CD4-positive, alpha-beta T cell treated with Interleukin-2 at 100 ng/mL for 4 hours (primary cell): ENCODE measurements around the gene ADGRL2.

Experiments
- DNase-seq: peaks from one replicate; pipeline ENCODE4 v3.0.0-alpha.2; 2020; ENCODE audit warnings: low spot score

The ADGRL2 gene

DNA sequence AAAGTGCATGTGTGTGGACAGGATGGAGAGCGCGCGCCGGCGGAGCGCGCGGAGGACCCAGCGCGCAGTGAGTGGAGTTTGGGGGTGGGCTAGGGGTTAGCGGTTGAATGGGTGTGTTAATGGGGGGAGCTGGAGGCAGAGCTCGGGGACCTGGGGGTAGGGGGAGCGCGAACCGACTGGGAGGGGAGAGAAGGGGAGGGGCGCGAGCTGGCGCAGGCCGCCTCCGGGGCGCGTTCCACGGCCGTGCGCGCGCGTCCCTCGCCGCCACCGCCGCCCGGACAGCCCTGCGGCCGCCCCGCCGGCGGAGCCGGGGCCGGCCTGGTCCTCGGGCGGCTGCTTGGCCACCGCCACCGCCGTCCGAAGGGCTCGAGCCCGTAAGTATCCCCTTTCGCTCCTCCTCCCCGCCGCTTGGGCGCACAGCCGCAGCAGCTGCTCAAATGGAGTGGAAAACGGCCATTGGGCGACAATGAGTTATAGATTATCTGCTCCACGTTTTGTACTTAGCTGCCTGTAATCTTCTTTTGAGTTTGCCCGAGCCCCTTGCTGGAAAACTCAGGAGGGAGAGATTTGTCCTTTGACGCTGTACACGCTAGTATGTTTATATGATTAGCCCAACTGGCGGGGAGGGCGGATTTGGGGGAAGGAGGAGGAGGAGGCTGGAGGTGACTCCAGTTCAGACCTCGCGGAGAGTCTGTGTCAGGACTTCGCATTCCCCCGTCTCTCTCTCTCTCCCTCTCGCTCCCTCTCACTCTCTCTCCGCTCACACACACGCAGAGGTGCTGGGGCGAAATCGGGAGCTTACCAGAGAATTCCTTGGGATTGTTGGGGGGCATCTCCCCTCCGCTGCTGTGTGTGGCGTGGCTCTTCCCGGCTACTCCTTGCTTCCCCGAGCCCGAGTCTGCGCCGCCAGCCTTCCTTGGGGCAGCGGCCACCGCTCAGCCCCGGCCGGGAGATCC lies at the start of gene ADGRL2:
Gene ADGRL2 (plus strand): TSS at position 240 of the 956 bp plus-strand sequence. CDS start 36,051 bp downstream, outside the sequence.
- no peak for DNase-seq

DNA sequence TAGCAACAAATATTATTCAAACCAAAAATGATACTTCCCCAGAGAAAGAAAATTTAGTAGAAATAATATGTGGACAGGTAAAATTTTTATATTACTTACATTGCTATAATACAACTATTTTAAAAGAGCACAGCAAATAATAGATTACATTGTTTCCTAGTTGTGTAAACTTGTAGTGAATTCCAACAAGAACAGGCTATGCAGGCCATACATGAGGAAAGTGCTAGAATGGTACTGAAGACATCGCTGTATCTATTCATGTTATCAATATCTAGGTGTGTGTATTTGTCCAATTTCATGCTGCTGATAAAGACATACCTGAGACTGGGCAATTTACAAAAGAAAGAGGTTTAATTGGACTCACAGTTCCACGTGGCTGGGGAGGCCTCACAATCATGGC lies 47.9 kb upstream of the ADGRL2 start:
- no peak for DNase-seq

DNA sequence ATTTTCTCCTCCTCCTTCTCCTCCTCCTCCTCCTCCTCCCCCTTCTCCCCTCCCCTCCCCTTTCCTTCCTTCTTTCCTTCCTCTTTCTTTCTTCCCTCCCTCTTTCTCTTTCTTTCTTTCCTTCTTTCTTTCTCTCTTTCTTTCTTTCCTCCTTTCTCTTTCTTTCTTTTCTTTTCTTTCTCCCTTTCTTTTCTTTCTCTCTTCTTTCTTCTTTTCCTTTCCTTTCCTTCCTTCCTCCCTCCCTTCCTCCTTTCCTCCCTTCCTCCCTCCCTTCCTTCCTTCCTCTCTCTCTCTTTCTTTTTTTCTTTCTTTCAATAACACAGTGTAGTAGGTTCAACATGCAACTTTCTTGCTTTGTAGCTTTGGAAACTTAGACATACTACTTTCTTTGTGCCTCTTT lies 46.3 kb upstream of the ADGRL2 start:
- DNase-seq = no peak

DNA sequence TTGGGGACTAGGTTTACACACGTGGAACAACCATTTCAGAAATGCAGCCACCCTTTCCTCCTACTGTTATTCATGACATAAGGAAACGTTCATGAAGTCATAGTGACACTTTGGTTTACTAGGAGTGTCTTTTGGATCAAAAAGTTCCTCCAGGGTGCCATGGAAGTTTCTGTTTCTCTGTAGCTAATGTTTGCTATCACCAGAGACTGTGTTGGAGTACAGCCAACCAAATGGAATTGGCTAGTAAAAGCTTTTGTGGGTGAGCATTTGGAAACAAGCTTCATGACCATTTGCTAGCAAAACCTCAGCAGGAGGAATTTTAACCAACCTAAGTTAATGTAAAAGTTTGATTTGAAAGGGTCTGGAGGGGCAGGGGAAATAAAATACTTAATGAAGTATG lies 43.9 kb upstream of the ADGRL2 start:
- no peak for DNase-seq

DNA sequence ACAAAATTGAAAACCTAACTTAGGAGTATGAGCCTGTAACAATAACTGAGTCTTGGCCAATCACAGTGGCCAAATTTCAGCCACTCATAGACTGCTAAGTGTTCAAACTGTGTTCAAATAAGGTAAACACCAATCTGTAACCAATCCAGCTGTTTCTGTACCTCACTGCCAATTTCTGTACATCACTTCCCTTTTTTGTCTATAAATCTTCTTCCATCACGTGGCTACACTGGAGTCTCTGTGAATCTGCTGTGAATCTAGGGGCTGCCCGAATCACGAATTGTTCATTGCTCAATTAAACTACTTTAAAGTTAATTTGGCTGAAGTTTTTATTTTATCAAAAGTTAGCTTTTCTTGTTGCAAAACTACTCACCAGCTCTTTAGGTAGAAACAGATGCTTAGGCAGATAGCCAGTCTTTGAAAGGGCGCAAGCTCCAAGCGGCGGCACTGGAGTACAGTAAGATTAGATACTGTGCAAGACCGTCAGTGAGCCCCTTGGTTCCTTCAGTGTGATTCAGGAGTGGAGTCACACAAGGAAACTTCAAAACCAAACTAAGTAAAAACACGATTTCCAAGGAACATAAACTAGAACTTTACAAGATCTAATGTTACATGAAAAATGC lies 43.2 kb upstream of the ADGRL2 start:
- no peak for DNase-seq

DNA sequence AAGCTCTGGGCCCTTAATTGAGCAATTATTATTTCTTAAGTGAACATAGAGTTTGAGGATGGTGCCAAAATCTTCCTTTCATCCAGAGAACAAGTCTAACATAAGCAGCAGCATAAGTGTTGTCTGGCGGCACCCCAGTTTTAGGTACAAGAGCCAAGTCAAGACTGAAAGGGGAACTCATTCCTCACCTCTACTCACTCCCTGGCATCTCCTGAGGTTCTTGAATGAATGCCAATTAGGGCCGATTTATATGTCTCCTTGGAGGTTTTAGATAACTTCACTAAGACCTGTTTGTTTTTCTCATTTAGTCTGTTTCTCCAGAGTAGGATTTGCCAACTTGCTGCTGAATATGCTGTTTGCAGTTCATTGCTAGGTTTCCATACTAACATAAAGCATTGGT lies 42.6 kb upstream of the ADGRL2 start:
- DNase-seq = no peak

DNA sequence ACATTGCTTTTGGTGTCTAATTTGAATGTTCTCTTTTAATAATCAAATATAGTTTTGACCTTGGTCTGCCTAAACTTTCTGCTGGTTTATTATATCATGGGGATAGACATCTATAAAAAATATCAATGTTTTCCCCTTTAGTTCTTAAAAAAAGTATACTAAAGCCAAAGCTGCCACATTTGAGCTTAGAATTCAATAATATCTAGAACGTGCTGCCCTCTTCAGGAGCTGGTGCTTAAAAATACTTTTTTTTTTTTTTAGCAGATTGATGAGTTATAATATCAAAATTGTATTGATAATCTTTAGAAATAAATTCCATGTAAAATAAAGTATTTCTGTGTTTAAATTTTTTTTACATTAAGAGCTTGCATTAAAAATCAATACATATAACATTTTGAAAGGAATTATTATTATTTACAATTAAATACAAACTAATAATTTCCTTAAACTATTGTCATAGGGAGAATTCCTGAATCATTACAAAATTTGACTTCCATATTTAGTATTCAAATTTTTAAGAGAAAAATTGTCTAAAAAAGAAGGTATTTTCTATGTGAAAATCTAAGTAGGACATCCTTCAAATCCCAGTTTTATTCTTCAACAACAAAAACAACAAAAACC lies 40.1 kb upstream of the ADGRL2 start:
- no peak for DNase-seq

DNA sequence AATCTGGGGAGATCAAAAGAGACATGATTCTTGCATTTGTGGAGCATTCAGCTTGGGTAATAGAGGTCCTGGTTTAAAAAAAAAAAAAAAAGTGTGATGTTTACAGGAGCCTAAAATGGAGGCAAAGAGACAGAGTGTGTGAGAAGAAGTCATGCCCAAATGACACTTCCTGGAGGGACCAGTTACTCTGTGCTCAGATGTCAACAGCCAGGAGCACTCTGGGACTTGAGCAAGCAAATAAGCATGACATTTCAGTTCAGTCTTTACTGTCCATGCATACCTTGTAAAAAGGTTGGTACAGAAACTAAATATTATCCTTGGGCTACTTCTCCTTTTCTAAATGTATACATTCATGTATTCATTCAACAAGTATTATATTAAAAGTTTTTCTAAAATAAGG lies 25.2 kb upstream of the ADGRL2 start:
- no peak for DNase-seq

DNA sequence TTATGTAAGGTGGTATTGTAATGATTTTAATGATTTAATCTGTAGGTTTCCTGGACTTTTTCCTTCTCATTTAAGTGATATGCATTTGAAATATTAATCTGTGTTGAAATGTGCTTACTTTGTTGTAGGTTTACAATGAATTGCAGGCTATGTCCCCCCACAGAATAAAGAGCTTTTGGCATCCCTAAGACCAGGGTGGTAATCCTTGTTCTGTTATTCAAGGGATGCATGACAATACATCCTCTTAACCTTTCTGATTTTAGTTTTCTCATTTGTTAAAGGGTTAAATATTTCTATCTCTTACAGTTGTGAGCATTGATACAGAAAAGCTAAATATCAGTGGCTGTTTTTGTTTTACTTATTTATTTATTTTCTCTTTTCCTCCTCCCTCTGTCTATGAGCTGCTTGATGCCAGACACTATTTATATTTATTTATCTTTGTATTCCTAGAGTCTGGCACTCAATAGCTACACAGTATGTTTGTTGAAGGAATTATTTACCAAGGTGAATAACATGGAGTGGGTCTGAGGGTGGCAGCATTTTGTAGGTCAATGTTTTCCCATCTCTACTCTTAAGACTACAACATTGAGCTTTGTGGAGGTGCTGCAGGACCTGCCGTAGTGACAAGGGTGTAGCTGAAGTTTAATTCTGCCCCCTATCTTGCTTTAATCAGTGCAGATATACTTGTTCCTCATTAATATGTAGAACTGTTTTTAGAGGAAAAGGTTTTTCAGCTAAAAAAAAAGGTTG lies 19.9 kb upstream of the ADGRL2 start:
- DNase-seq = no peak

DNA sequence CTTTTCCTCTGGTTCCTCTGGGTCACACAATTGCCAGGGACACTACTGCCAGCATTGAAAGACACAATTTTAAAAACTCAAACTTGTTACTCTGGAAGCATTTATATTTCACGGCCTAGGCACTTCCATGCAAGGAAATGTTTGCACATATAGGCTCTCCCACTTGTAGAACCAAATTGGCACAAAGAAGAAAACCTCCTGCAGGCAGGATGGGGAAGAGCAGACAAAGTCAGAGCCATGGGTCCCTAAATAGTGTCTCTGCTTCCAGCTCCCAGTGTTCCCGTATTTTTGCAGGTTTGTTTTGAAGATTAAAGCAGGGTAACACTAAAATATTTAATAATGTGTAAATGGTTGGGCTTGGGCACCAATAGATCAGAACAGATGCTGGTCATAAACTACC lies 19.0 kb upstream of the ADGRL2 start:
- no peak for DNase-seq

DNA sequence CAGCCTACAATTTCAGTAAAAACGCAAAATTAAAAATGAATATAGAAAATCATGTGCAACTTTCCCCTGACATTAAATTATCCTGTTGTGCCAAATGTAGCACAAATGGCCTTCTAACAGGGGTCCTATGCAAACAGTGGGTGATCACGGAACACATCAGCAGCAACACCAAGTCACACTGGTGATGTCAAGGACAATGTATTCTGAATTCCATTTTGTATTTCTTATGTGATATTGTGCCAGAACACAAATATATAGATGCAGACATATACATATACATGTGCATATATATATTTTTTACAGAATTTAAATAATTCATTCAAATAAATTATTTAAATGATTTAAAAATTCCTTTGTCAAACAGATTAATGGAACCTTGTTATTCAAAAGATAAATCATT lies 8.6 kb upstream of the ADGRL2 start:
- DNase-seq = no peak

DNA sequence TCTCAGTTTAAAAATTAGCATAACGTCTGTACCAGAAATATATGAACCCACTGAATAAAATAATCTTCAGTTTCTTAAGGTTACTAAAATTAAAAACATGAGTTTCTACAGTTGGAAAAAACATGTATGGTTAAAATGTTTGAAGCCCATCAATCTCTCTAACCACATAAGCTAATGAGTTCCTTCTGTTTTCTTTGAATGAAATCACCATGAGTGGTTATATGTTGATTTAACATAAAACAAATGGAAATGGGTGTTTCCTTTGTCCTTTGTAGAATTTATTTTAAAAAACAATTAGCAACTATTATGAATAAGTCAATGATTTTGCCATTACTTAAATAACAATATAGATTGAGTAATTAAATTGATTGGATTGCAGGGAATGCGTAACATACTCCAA lies 3.0 kb upstream of the ADGRL2 start:
- DNase-seq = no peak

DNA sequence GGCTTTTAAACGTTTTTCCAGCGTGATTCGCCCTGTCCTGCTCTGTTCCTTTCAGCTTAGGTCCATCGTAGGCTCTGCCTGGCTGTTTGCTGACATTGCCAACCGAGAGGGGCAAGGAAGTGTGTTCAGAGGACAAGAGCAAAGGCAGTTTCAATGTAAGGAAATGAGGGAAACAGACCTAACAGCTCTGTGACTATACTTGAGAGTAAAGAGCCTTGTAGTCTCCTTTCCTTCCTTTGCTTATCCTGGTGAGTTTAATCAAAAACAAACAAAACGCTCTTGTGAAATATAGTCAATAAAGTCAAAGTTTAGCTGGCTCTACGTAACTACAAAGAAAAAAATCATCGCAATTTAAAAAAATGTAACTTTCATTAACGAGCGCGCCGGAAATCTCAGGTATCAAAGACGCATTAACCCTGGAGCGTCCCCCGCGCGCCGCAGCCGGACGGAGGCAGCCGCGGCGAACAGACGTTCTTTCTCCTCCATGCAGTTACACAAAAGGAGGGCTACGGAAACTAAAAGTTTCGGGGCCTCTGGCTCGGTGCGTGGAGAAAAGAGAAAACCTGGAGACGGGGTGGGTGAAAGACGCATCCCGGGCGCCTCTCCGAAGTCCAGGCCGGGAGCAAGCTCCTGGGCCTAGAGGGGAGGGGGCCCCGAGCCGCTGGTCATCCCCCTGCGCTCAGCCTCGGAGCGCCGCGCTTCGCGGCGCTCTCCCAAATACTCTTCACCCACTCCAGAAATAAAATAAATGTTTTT lies 617 bp upstream of the ADGRL2 start:
- DNase-seq = no peak

DNA sequence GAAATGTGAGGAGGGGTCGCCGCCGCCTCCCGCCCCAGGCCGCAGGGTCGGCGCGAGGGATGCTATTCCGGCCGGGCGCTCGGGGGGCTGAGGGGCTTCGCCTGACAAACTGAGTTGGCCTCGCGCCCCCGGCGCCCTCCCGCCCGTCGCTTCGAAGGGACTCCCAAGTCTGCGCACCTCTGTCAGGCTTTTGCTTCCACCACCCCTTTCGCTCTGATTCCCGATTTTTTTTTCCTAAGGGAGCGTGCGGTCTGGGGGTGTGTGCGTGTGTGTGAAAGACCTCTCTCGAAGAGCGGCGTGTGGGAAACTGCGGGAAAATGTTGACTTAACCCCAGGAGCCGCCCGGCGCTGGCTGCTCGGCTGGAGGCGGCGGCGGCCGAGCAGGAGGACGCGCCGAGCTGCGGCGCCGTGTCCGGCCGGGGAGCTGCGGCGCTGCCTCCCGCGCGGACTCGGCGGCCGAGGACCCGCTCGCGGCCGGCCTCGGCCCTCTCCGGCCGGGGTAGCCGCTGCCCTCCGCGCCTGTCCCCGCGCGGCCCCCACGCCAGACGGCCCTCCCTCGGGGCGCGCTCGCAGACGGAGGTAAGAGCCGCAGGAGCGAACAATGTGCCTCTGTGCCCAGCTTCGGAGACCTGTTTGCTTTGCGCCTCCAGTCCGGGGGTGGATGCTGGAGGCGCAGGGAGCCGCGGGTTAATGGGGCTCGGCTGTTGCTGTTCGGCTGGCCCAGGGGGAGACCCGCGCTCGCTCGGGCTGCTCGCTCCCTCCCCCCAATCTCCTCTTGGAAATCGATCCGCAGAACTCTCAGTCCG lies 1.1 kb downstream of the ADGRL2 start:
- no peak for DNase-seq

DNA sequence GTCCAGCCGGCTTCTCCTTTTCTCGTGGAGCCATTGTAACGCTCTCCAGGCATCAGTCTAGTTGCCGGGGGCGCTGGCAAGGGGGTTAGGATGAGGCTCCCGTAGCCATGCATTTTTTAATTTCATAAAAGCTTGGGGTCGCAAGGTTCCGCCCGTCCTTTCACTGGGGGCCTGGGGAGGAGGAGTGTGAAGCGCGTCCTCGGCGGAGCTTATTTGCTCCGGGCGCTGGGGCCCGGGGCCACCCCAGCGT lies 1.6 kb downstream of the ADGRL2 start:
- no peak for DNase-seq

DNA sequence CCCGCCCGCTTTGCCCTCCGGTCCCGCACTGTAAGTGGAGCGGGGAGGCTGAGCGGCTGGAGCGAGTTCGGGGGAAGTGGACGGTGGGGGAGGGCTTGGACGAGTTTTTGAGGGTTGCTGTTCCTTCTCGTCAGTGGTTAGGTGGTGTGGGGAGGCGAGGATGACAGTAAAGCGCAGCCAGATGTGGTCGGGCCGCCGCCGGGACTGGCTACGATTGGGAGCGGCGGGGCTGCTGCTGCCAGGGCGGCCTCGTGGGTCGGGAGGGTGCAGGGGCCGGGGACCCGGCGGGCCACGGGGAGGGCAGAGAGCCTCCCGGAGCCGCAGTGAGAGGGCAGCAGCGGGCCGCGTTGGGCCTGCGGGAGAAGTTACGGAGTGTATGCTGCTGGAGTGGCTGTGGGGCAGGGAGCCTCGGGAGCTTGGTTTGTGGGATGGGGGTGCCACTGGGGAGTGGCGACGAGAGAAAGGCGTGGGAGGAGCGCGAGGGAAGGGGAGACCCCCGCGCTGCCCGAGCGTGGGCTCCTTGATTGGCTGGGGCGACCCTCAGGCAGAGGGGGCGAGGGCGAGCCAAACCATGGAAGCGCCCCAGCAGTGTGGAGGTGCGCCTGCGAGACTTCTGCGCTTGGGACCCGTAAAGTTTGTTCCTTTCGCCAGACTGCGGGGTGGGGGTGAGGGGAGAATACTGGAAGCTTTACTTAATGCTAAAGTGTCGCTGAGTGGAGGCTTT lies 2.1 kb downstream of the ADGRL2 start:
- no peak for DNase-seq

DNA sequence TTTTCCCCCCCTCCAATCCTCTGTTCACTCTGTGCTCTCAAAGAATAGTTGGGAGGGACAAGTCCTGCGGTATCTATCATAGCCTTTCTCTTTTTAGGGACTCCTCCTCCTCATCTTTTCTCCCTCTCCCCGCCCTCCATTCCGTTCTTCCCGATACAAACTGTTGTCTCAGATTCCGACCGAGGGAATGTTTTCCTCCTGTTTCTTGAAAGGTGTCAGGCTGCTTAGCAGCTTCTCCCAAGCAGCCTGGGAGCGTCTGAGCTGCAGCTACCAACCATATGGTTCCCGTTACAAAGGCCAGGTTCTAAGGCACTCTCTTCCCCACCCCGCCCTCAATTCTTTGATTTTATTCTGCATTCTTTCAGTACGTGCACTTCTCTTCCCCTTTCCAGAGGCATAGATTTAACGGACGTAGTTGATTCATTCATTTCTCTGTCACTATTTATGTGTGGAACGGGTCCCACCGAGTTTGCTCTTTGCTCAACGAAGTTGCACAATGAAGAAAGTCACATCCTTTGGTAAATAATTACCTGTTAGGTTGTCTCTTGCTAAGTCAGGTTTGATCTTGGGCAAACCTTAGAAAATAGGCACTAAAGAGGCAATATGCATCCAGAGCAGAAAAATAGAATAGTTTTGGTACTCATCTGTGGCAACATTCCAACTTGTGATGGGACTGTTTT lies 2.8 kb downstream of the ADGRL2 start:
- no peak for DNase-seq

DNA sequence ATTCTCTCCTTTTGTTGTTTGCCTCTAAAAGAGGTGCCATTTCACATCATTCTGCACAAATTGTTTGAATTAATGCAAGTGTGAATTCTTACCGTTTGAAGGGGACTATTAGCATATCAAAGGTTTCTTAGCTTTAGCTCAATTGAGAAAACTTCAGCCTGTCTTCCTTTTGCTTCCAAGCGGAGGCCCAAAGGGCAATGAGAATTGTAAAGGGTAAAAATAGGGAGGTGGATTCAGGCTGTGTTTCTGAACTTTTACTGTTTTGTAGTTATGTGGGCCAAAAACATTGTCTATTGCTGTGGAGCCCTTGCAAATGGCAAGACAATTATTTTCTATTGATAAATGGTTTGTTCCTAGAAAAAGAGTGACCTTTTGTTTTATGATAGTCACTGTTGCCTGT lies 3.6 kb downstream of the ADGRL2 start:
- no peak for DNase-seq

DNA sequence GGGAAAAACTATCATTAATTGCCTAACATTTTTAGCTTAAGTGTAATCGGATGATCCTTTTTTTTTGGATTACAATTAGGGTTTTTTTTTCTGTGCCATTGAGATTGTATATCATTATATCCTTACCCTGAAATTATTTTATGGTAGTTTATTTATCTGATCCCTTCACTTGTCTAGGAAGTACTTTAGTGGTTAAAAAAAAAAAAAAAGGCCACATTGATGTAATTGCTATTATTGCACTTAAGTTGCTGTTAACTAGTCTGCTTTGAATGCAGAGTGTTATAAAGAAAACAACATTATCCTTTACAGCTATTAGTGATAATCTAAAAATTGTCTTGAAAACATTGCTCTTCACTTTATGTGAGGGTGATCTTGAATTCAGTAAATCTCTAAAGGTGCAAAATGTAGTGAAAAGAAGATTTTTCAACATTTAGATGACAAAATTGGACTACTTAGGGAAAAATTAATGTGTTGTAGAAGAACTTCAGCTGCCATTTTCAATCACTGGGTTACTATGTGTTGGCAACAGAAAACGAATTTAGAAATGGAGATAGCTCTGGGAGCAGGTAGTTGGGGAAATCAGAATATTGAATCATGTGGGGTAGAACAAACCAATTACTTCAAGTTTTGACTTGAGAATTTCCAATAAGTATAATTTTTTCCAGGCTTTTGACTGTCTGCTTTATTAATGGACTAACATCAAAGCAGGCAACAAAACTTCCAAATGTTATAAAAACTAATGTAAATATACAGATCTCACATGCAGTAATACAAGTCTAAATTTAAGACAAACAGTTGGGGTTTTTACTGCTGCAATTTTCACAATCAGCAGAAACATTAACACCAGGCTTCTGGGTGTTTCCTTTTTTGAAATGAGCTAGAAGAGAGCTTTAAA lies 5.0 kb downstream of the ADGRL2 start:
- DNase-seq = no peak
